ENCODE measurements around the gene KLHL29. TPM values are rescaled to one million over a fixed set of nuclear protein-coding genes. Genes with fewer than 3 reads are reported as not detected.

KLHL29 gene
- polyA plus RNA-seq, 1 donor = 11.9 TPM

DNA sequence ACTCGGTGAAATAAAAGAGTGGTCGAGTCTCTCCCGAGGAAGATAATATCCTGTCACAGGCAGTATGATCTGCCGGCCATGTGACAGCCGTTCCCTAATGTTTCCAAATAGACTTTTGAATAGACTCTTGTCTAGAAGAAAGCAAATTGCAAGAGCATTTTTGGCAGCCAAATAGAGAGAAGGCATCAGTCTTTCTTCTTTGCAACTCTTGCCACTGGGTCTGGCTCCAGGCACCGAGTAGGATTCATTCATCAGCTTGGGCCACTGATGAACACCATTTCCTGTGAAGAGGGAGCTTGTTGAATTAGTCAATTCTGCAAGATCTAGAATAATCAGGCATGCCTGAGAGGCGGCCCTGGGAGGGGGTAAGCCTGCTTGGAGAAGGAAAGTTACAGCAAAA is 165.6 kb downstream of the KLHL29 start:
- no peak for DNase-seq

DNA sequence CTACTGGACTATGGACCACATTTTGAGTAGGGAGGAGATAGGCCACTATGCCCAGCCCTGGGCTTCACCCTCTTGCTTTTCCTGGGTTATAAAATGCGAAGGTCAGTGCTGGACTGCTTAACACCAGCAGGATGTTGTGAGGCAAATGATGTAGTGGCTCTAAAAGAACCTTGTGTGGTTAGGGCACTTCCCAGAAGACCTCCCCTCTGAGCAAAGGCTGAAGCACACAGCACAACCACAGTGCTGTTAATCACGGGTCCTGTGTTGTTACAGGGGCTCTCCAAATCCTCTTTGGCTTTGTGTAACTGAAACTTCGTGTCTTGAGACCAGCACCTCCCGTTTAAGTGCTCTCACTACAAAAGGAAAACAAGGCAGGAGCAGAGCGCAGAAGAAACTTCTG is 166.9 kb downstream of the KLHL29 start:
- DNase-seq = no peak

DNA sequence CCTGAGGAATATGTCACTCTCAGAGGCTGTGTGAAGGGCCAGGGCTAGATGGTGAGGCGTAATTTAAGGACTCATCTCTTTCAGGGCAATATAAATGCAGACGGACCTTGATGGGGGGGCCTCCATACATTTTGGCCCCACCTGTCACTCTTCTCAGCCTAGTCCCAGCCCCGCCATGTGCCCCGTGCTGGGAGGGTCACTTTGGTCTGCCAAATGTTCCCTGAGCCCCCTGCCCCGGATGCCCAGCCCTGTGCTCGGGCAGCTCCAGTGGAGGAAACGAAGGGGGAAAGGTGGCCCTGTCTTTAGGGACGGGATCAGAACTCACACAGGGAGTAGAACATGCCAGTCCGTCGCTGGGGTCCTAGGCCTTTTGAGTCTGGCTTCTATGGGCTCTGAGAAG is 168.6 kb downstream of the KLHL29 start:
- DNase-seq = no peak

DNA sequence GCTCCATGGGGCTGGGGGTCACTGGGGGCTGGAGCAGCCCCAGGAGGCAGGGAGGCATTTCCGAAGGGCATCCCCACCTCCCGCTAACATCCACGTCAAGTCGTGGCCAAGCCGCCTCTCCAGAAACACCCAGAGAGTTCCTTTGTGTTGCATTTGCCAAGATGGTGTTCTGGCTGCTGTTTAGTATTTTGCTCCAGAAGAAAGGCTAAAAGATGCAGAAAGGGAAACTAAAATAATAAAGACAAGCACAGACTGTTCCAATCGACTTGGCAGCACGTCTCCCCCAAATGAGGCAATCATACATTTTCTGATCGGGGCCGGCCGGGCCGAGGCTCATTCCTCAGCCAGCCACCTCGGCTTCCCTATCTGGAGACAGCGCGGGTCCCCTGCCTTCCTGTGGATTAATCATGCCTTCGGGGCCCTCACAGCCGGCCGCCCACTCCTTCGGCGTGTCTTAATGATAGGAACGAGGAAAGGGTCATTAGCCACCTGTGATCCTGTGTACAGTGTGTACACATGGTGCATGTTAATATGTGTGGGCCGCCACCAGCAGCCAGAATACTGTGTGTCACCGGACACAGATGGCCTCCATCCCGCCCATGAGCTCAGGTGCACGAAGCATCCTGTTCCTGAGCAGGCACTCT is 169.2 kb downstream of the KLHL29 start:
- DNase-seq = no peak

DNA sequence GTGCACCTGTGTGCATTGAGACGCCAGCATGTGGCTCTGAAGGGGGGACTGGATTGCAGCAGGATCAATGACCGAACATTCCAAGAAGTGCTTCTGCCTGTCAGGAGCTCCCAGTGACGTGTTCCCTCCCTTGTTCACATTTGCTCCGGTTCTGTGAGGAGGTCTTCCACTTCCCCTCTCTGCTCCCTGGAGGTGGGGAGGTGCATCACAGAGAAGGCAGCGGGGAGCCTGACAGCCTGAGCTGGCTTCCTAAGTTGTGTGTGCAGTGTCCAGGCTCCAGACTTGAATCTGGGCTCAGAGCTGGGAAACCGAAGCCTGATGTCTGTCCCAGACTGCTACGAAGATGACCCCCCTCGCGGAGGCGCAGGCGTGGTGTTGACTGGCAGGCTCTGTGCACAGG is 171.0 kb downstream of the KLHL29 start:
- DNase-seq = no peak

DNA sequence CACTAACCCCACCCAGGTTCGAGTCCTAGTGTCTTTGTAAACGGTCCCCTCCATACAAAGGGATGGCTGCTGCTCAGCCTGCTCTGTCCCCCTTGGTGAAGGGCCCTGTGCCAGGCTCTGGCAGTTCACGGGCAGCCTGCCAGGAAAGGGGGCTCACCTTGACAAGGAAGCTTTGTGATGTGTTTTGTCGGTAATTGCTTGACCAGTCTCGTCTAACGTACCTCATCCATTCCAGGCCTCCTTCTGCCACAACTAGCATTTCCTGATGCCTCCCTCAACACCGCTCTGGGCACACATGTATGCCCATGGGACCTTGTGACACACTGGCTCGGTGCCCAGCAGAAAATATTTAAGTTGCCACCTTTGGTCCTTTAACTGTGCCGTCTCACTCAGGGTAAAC is 171.9 kb downstream of the KLHL29 start:
- DNase-seq = no peak

DNA sequence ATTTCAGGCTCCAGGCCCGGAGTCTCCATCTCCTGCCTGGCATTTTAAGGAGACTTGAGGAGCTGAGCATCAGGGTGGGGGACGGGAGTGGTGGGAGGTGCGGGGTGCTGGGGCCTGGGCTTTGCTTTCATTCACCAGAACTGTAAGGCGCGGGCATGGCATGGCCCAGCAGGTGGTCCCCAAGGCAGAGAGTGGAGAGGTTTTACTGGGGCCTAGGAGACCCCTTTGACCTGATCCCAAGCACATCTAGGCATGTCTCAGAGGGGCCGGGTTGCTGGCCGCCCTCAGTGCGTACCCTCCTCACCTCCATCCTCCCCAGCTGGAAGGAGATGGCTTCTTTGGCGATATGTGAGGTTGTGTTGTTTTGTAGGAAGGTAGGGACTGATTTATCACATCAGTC is 172.5 kb downstream of the KLHL29 start:
- no peak for DNase-seq

DNA sequence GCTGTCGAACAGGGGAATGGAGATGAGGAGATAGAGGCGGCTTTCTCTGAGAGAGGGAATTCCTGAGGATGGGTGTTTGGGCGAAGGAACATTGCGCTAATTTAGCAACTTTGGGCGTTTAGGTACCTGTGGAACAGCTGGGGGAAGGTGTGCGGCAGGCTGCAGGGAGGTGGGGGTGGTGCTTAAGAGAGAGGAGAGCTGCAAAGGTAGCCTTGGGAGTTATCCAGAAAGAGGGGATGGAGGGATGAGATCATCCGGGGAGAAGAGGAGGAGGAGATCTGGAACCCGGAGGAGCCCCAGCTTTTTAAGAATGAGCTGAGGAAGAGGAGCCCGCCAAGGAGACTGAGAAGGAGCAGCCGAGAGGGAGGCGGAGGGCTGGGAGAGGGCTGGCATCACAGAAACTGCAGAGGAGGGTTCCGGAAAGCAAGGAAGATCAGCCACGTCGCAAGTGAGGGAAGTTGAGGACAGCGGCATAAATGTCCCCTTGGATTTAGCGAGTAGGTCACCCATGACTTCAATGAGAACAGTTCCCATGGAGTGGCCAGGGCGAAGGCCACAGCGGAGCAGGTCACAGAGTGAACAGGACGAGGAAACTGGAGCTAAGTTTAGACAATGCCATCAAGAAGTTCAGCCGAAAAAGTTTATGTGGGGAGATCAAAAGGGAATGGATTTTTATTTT is 174.7 kb downstream of the KLHL29 start:
- DNase-seq = no peak

DNA sequence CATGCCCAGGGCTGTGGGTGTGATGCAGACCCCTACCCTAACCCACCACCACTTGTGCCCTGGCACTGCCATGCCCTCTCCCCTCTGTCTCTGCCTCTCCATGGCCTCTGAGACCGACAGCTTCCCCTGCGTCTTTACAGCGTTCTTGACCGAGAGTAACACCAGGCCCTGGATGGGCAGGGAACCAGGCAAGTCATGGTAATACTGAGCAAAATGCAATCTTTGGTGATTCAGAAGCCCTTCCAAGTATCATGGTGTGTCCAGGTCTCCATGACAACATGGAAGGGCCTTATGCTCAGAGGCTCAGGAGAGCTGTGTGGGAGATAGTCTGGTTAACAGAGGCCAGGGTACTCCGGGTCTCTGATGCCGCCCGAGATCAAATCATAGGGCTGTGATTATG is 176.1 kb downstream of the KLHL29 start:
- no peak for DNase-seq

DNA sequence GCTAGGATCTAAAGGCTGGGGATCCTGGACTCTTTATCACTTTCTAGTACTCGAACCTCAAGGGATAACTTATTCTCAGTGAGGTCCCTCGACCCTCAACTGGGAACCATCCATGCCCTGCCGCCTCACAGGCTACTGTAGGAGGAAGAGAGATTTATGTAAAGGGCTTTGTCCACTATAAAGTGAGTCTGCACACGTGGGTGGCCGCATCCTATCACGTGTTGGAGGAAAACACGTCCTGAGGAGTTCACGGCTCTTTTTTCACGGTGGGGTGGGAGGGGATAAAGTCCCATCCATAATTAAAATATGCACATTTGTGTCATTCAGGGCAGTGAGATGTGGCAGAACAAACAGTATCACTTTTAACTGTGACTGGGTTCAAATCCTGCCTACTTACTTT is 176.6 kb downstream of the KLHL29 start:
- no peak for DNase-seq

DNA sequence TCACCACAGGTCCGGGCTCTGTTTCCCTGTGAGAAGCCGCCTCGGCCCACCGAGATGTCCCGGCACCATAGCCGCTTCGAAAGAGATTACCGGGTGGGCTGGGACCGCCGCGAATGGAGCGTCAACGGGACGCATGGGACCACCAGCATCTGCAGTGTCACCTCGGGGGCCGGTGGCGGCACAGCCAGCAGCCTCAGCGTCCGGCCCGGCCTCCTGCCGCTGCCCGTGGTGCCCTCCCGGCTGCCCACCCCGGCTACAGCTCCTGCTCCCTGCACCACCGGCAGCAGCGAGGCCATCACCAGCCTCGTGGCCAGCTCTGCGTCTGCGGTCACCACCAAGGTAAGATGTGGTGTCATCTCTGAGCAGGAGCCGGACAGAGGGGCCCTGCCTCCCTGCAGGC is 177.2 kb downstream of the KLHL29 start:
- DNase-seq = no peak

DNA sequence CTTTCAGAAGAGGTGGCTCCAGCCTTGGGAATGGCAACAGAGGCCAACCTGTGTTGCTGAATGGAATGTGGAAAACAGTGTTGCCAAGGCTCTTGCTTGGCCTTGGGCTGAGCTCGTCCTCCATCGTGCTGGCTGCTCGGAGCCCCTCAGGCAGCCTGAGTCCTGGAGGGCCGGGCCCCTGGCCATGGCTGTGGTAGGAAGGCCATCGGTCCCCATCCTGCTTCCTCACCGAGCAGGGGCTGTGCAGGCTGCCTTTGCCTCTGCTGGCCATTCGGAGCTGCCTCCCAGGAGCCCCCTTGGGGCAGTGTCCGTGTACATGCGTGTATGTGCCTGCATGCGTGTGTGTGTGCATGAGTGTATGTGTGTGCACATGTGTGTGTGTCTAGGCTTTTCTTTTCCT is 178.2 kb downstream of the KLHL29 start:
- no peak for DNase-seq

DNA sequence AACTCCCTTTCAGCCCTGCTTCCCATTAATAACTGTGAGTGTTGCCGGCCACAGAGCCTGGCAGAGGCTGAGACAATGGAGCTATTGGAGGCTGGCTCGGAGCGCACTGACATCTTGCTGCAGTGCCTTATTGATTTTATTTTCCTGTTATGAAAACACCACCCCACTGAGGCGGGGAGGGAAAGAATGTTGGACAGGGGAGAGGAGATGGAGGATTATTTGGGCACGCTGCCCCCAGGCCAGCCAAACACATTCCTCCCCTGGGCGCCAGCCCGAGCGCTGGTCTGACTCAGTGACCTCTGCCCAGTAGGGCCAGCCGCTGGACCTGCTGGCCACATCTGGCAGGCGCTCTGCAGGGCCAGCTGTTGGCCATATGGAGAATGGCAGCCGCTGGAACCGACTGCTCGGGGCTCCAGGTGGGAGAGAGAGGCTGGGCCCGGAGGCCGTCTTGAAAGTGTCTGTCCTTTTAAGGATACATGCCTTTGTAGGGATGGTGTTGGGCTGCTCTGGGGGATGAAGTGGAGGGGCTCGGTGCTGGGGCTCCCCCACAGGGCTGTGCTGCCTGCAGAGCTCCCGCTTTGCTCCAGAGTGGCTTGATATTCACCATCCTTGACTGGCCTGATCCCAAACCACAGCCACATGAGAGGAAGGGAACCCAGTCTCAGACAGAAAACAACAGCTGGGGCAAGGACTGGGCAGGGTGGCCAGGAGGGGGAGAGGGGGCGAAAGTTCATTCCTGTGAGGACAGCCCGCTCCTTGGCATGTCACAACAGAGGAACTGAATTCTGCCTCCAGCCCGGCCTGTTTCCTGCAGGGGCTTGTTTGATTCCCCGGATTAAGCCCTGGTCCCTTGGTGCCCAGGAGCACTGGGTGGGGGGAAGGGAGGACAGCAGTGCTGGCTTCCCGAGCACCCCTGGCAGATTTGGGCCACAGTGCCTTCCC is 179.0 kb downstream of the KLHL29 start:
- DNase-seq = no peak

DNA sequence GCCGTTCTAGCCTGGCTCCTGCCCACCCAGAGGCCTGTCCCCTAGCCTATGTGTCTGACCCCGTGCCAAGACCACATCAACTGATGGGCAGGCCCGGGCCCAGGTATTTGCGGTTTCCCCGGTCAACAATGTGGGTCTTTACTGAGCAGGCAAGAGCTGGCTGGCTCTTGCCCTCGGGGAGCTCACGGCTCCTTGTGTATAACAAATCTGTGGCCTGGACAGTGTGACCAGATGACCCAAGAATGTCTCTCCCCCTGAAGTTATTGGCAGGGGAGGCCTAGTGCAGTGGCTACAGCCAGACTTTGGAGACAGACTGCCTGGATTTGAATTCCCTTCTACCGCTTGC is 179.6 kb downstream of the KLHL29 start:
- DNase-seq = no peak

DNA sequence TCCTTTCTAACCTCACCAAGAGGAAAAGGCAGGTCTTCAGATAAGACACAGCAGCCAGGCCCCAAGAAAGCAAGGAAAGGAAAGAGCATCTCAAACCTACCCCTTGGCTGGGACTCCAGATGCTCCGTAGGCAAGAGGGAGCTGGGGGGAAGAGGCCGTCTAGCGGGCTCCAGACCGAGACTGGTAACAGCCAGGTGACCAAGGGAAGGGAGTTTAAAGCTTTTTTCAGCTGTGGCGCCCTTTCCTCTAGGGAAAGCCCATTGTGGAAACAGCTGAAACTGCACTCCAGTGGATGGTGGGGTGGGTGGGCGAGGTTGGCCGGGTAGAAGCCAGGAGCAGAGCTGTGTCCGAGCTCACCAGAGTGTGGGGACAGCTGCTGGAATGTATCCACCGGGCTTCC is 180.4 kb downstream of the KLHL29 start:
- no peak for DNase-seq

DNA sequence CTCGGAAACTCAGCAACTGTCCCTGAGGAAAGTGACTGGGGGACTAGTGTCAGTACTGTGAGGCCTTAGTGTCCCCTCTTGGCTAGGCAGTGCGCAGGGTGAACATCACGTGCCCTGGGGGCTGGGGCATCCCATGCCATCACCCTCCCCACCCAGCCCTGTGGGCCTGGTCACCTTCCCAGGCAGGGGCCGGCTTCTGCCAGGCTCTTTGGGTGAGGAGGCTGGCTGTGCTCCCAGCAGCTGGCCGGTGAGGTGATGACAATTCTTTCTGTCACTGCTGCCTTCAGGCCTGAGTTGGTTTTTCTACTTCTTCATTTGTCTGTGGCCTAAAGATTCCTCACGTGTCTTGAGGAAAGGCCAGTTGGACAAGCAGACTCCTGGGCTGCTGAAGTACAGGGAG is 180.8 kb downstream of the KLHL29 start:
- no peak for DNase-seq

DNA sequence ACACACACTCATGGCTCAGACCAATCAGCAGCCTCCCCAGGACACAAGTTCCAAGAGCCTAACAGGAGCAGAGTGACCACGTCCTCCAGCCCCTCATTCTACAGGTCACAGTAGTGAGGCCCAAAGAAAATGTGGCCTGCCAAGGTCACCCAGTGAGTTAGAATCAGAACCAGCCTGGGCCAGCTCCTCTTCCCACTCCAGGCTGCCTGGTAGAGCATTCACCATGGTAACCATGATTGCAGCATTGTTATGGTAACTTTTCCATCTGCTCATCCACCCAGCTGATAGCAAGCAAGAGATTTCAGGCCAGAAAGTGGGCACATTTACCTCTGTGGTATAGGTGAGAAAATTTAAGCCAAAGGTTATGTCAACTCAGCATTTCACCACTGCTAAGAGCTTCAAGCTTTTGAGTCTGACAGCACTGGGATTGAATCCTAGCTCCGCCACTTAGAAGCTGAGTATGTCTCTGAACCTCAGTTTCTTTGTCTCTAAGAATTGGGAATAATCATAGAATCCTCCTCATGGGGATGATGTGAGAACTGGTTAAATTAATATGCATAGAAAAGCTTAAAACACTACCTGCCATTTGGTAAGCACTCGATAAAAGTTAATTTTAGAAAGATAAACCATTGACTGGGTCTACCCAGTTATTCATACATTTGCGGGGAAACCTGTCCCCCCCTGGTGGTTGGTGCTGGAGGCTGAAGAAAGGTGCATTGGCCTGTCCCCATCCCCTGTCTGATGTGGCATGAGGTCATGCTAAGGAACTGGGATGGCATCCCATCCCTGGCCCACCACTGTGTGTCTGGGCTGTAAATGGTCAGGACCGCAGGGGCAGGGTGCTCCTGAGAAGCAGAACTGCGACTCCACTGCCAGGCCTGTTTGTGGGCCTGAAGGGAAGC is 181.5 kb downstream of the KLHL29 start:
- DNase-seq = no peak

DNA sequence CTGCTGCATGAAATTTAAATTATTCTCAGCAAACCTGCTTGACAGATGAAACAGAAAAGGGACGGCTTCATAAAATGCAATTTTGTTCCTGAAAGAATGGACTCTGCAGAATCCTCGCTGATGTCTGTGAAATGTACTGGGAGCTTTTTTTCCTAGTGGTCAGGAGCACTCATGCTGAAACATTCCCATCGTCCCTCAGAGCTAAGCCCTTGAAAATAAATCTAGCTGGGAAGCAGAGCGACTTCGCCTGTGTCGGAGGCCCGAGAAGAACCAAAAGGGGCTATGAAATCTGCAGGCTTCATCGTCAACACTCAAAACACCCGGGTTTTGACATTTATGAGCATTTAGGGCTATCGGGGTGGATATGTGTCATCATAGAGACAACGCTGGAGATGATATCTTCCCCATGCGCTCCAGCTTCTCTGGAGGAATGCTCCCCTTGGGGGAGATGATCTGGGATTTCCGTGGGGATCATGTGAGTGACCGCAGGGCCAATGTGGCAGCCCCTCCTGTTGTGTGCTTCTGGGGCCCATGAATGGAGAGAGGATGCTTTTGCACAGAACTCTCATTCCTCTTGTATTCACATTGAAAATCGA is 182.3 kb downstream of the KLHL29 start:
- DNase-seq = no peak

DNA sequence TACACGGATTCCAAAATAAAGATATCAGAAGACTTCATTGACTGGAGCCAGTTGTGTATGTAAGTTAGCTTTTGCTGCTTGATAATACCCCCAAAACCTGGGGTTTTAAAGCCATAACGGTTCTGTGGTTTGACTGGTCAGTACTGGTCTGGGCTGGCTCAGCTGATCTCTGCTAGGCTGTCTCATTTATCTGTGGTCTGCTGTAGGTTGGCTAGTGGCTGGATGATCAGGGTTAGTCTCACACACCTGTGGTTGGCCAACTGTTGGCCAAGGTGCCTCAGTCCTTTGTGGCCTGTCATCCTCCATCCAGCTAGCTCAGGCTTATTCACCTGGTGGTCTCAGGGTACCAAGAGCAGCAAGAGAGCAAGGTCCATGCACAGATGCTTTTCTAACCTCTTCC is 183.2 kb downstream of the KLHL29 start:
- DNase-seq = no peak

DNA sequence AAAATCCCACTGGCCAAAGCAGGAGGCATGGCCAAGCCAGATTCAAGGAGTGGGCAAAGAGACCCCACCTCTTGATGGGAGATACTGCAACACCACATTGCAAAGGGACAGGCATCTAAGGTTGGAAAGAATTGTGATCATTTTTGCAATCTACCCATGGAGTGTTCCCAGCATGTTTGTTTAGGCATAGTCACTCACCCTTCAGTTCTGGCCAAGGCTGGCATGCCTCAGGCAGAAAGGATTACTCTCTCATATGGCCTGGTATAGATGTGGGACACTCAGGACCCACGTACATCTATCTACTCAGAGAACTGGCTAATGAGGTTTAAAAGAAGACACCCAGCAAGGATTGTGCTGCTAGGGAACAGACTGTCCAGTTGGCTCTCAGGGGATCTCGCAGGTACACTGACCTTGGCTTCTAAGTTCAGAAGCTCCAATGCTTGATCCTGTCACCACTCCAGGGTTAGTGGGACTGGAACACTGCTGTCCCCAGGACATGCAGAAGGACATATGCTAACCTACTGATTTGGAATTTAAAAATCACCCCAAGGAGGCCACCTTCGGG is 183.7 kb downstream of the KLHL29 start:
- no peak for DNase-seq

DNA sequence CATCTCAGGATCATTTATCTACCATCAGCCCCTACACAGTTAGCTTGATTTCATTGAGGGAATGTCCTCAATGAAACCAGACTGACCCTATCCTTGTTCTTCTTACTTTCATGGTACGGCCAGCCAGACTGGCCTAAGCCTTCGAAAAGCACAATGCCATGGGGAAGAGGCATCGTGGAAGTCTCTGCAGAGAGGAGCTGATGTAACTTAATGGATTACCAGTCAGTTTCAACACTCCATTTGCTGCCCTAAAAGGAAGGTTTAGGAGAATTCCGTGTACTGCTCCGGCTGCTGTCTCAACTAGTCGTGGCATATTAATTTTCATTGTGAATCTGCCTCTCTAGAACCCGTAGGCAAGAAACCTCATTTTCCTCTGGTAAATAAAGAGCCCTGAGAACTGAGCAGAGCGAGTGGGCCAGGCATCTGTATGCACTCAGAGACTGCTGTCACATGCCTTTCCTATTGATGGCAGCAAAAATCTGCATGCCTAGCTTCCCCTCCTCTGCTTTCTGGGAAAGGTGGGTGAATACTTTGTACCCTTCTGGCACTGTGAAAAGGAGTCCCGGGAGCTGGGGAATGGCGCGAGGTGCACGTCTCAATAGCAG is 184.9 kb downstream of the KLHL29 start:
- no peak for DNase-seq
